ENCODE results near the gene ZNF48.

DNA sequence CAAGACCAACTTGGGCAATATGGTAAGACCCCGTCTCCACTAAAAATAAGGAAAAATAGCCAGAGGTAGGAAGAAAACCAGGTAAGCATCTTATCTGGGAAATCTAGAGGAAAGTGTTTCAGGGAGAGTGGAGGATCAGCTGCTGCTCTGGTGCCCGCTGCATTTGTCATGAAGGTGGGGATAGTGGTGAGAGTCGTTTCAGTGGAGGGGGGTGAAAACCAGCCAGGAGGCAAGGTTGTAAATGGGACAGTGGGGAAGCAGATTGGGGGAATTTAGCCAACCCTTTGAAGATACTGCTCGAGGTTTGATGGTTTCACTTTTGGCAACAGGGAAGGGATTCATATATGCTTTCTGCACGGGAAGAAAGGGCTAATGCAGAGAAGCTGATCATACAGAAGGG, 25.8 kb downstream of the ZNF48 start:
- TF ChIP-seq CTCF (IDR thresholded peaks at IDR 0.05; ENCODE audit: low read depth, low read length), result no peak
- TF ChIP-seq EZH2phosphoT487 (IDR thresholded peaks at IDR 0.05; ENCODE audit: low read depth), result no peak
